Heart left ventricle (tissue), 16 donors: ENCODE data around the gene TMEM135. TPM values are rescaled to one million over a fixed set of nuclear protein-coding genes. Genes with fewer than 3 reads are reported as not detected.

Source experiments
- ATAC-seq, 4 donors: fragments of 200-7000 bp; cut with Tn5 transposase; one replicate each; pipeline ENCODE4 v1.9.1; 2020 to 2022; ENCODE audit warnings: moderate library complexity in 4 of 4, mild to moderate bottlenecking in 3 of 4, moderate number of reproducible peaks in 1 of 4
- DNase-seq, 5 donors: peaks; one replicate each; pipeline ENCODE4 v3.0.0-alpha.2; 2020
- H3K27ac ChIP-seq, 12 donors: fragments of 200-600 bp; sonication (generic) in 4 of 12; one replicate each; pipeline versions ENCODE4 v1.5.0 to v1.8.0; 2016 to 2022; ENCODE audit warnings: mild to moderate bottlenecking in 2 of 12
- H3K27me3 ChIP-seq, 9 donors: fragments of 200-600 bp; sonication (generic) in 2 of 9; one replicate each; pipeline versions ENCODE4 v1.5.1 to v1.8.0; 2016 to 2022; ENCODE audit warnings: mild to moderate bottlenecking in 3 of 9
- H3K36me3 ChIP-seq, 9 donors: fragments of 200-600 bp; sonication (generic) in 2 of 9; one replicate each; pipeline versions ENCODE4 v1.5.0 to v1.8.0; 2018 to 2022; ENCODE audit warnings: mild to moderate bottlenecking in 2 of 9
- H3K4me1 ChIP-seq, 12 donors: fragments of 200-600 bp; sonication (generic) in 4 of 12; one replicate each; pipeline versions ENCODE4 v1.5.0 to v1.8.0; 2016 to 2022; ENCODE audit warnings: mild to moderate bottlenecking in 3 of 12
- H3K4me3 ChIP-seq, 12 donors: fragments of 200-600 bp; sonication (generic) in 4 of 12; one replicate each; pipeline versions ENCODE4 v1.5.0 to v1.8.0; 2017 to 2022; ENCODE audit warnings: mild to moderate bottlenecking in 9 of 12, moderate library complexity in 4 of 12
- H3K9me3 ChIP-seq, 12 donors: fragments of 200-600 bp; sonication (generic) in 4 of 12; one replicate each; pipeline versions ENCODE4 v1.5.0 to v1.8.0; 2016 to 2022; ENCODE audit warnings: mild to moderate bottlenecking in 1 of 12
- POLR2A ChIP-seq, 2 donors: fragments of 450-650 bp; IDR thresholded peaks; one replicate each; pipeline ENCODE4 v1.6.1; 2017; ENCODE audit warnings: antibody characterized with exemption in 2 of 2, mild to moderate bottlenecking in 2 of 2, moderate library complexity in 2 of 2
- WGBS, 4 donors: extraction: QIAGEN DNeasy Blood & Tissue Kit in 2 of 4; methylation state at CpG; one replicate each; pipeline versions ENCODE4 v1.1.5 to v1.1.7; 2013 to 2018; 5-methylcytosine and 5-hydroxymethylcytosine counted together
- intact Hi-C, 10 donors: fragments of 100-400 bp; cut with DNase I; formaldehyde crosslinking; loops; one replicate each; pipeline versions ENCODE4 v1.11.1 to v1.14.2; 2022
- polyA plus RNA-seq, 2 donors: library from polyadenylated mRNA; stranded (reverse); fragments of 200-250 nt; gene quantifications; one replicate each; pipeline ENCODE4 v1.2.3, GENCODE V29; 2013
- total RNA-seq, 9 donors: library from RNA; depleted of rRNA in 2 of 9; stranded (reverse); fragments of >200 nt in 2 of 9; fragmentation: NEBNext Ultra II Directional in 3 of 9; extraction: Animal tissue kit (Norgen Biotek cat#: 25700) in 3 of 9; gene quantifications; one replicate each; pipeline versions ENCODE4 v1.1.0 to v1.2.4, GENCODE V29; 2016 to 2023
- TF ChIP-seq, protein P1 (sequence below), 12 donors: fragments of 200-600 bp; sonication (generic) in 4 of 12; IDR thresholded peaks; one replicate each; pipeline versions ENCODE4 v1.5.0 to v1.8.0; 2018 to 2022; ENCODE audit warnings: antibody characterized with exemption in 12 of 12, mild to moderate bottlenecking in 5 of 12
- donor health status: ischemic (EF 13 %, LVEDD 7.1; RV severe dilation, severe dysfunction).
- donor health status: healthy with polysubstance abuse.
- donor health status: DM: no; HTN: yes; CAD: no.
- donor health status: DM: no; HTN: no; CAD: no.
- donor health status: ischemic (EF 25% LVEDD 6.9; RV normal size, moderate dysfunction).
- donor health status: ischemic (EF 25% LVEDD 5.7; RV mildly dilated, moderate dysfunction).
- donor health status: healthy.
- donor health status: DM: yes; HTN: yes; CAD: no.
- donor health status: ischemic (EF 35%, LVEDD 5.7; RV mildly dilated, moderate dysfunction).
- donor health status: nonischemic (EF 11% LVEDD 7.7; RV severe dilation, severe dysfunction).
- donor health status: DM: yes; HTN: yes; CAD: no.
- donor health status: PGD.
- donor health status: ischemic (EF 29% LVEDD 5.4; RV normal size, mild dysfunction).
- donor health status: nonischemic (EF 23%, LVEDD 6.1; RV moderate dilation, normal function).

Gene TMEM135
- total and polyA plus RNA-seq, 11 donors: 3.9 to 22.7 (median 14.7) TPM

DNA sequence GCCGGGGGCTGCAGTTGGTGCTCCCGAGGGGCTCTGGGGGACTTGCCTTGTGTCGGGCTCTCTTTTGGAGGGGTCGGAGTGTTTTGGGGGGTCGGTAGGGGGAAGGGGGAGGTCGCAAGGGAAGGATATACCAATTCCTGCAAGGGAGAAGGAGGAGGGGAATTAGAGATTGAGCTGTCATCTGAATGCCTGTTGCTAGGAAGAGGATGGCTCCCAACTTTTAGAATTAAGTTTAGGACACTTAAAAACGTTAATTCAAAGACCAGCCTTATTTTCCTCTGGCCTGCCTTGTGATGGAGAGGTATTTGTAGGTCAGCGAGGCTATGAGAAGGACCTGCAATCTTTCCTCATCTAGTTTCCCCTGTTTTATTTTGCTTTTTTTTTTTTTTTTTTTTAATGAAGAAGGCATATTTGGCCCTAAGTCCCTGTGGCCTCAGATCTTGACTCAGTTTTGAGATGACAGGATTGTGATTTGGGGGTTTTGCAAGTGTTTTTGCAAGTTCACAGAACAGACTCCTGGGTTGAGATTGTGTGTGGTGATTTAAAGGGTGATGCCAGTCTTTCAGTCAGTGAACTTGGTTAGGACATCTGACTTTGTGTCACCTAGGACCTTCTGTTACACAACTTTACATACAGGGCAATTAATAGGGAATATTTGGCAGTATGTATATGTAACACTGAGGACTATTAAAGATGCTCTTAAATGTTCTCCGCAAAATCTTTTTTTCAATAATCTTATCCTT is 672 bp downstream of the TMEM135 start:
- intact Hi-C loops: loop anchor here in 7 of 10 donors (1.0 to 10.0 kb wide), 5 partner anchors 51 to 98 kb away; partner anchors contain the start of gene FZD4 (in 4 of the 7)
- Histone ChIP-seq H3K4me1 (peaks cover 0 to 52% (median 32%) of the 10 kb centered on the region in 12 donors), H3K27ac (peak overlapping the region; percentile 82 to 96 (median 88)), H3K4me3 (peak overlapping the region; percentile 39 to 94 (median 87)), H3K9me3 (no peaks in the 10 kb centered on the region), H3K27me3 (no peaks in the 10 kb centered on the region), H3K36me3 (peaks cover 0 to 9% (median 5%) of the 10 kb centered on the region in 9 donors)
- 10 to 11% (median 11%) methylated on average over 9 of the region's 9 CpGs for WGBS, 4 donors
- TF ChIP-seq POLR2A (IDR thresholded peaks at IDR 0.05): no peak
- TF ChIP-seq, protein P1, sequence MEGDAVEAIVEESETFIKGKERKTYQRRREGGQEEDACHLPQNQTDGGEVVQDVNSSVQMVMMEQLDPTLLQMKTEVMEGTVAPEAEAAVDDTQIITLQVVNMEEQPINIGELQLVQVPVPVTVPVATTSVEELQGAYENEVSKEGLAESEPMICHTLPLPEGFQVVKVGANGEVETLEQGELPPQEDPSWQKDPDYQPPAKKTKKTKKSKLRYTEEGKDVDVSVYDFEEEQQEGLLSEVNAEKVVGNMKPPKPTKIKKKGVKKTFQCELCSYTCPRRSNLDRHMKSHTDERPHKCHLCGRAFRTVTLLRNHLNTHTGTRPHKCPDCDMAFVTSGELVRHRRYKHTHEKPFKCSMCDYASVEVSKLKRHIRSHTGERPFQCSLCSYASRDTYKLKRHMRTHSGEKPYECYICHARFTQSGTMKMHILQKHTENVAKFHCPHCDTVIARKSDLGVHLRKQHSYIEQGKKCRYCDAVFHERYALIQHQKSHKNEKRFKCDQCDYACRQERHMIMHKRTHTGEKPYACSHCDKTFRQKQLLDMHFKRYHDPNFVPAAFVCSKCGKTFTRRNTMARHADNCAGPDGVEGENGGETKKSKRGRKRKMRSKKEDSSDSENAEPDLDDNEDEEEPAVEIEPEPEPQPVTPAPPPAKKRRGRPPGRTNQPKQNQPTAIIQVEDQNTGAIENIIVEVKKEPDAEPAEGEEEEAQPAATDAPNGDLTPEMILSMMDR (IDR thresholded peaks at IDR 0.05): no peak
- ATAC-seq (peak in 3 of 4 donors; percentile 7 to 20 (median 9)), DNase-seq (no peak)

DNA sequence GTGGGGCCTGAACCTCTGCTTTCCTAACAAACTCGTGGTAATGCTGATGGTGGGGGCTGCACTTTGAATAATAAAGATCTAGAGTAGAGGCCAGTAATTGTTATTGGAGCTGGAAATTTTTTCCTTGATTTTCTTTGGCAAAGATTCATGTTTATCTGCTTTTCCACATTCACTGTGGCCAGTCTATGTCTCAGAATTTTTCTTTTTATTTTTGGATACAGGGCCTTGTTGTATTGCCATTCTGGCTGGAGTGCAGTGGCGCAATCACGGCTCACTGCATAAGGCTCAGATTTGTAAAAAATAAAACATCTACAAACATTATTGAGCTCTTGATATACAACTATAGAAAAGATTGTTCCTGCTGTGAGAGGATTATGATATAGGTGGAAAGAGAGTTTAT is 1.6 kb downstream of the TMEM135 start:
- peak overlapping the region in 9 of 12 donors; percentile 77 to 94 (median 89) for H3K4me3 ChIP-seq
- ATAC-seq (no peak), DNase-seq (no peak)
- TF ChIP-seq, protein P1 (IDR thresholded peaks at IDR 0.05): no peak
- no peak for TF ChIP-seq POLR2A (IDR thresholded peaks at IDR 0.05)
- 29 to 43% (median 30%) methylated on average over 3 of the region's 3 CpGs for WGBS, 4 donors
- peak overlapping the region in 1 of 12 donors; percentile 94 for H3K27ac ChIP-seq
- peaks cover 0 to 54% (median 32%) of the 10 kb centered on the region in 12 donors for H3K4me1 ChIP-seq
- no peaks in the 10 kb centered on the region for H3K9me3 ChIP-seq
- H3K27me3 ChIP-seq: no peaks in the 10 kb centered on the region
- peaks cover 0 to 15% (median 10%) of the 10 kb centered on the region in 9 donors for H3K36me3 ChIP-seq
- intact Hi-C loops: loop anchor here in 6 of 10 donors (2.0 to 10.0 kb wide), 4 partner anchors 52 to 95 kb away; partner anchors contain the start of gene FZD4 (in 4 of the 6)

DNA sequence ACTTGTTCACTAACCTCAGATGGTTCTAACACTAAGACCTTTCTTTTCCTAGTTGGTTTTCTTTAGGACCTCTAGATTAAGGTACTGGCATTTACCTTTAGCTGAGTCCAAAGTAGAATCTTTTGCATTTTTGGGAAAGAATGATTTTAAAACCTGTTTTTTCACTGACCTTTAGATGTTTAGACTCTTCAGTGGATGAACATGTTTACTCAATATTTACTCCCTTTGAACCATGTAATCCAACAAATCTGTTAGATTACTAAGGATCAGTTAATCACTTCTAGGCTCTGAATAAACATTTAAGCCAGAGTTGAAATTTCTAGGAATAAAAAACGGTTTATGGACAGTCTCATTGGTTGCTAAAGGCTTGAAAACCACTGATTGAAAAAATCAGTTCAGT is 6.2 kb downstream of the TMEM135 start:
- intact Hi-C loops: loop anchor here in 1 of 10 donors (10.0 kb wide), 1 partner anchor 111 kb away; no protein-coding TSS in a partner anchor
- Histone ChIP-seq H3K4me3 (no peak overlapping the region), H3K4me1 (peaks cover 0 to 37% (median 17%) of the 10 kb centered on the region in 12 donors), H3K27ac (no peak overlapping the region), H3K36me3 (peaks cover 0 to 22% (median 10%) of the 10 kb centered on the region in 9 donors), H3K27me3 (no peaks in the 10 kb centered on the region), H3K9me3 (no peaks in the 10 kb centered on the region)
- ATAC-seq (no peak), DNase-seq (no peak)
- WGBS, 4 donors: 82 to 91% (median 89%) methylated on average over 1 of the region's 1 CpG
- TF ChIP-seq, protein P1 (IDR thresholded peaks at IDR 0.05): no peak
- TF ChIP-seq POLR2A (IDR thresholded peaks at IDR 0.05): no peak

DNA sequence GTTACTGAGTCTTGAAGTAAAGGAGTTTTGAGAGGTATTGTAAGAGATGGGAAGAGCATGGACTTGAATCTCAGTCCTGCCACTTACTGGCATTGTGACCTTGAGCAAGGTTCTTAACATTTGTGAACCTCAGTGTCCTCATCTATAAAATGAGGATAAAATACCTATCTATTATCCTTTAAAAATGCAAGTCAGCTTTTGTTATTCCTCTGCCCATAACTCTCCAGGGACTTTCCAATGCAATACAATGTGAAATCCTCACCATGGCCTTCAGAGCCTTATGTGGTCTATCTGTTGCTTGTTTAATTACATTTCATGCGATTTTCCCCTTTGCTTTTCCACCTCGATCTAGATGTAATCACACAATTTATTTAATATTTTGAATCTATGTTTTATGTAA is 9.1 kb downstream of the TMEM135 start:
- Histone ChIP-seq H3K27ac (no peak overlapping the region), H3K4me1 (peaks cover 0 to 9% (median 0%) of the 10 kb centered on the region in 12 donors), H3K9me3 (no peaks in the 10 kb centered on the region), H3K4me3 (no peak overlapping the region), H3K36me3 (peaks cover 0 to 22% (median 10%) of the 10 kb centered on the region in 9 donors), H3K27me3 (no peaks in the 10 kb centered on the region)
- DNase-seq: no peak
- TF ChIP-seq, protein P1 (IDR thresholded peaks at IDR 0.05): no peak
- TF ChIP-seq POLR2A (IDR thresholded peaks at IDR 0.05): no peak
- ATAC-seq: no peak
- intact Hi-C loops: loop anchor here in 1 of 10 donors (10.0 kb wide), 1 partner anchor 108 kb away; no protein-coding TSS in a partner anchor
- WGBS, 4 donors: 94 to 99% (median 98%) methylated on average over 2 of the region's 2 CpGs
